Stimulated activated CD8-positive, alpha-beta memory T cell treated with anti-CD3 and anti-CD28 coated beads, Interleukin-15, amount 100 ng/mL, for 1 hour (primary cell): ENCODE results near the gene KRT82.
"Not testable (repeated sequence)": the region's sequence is repeated elsewhere in the genome, so short reads cannot be mapped to it uniquely, and the experiment has no call there.

Source experiments
- DNase-seq: peaks from one replicate; pipeline ENCODE4 v3.0.0-alpha.2; 2020; ENCODE audit warnings: low read depth

The KRT82 gene

DNA sequence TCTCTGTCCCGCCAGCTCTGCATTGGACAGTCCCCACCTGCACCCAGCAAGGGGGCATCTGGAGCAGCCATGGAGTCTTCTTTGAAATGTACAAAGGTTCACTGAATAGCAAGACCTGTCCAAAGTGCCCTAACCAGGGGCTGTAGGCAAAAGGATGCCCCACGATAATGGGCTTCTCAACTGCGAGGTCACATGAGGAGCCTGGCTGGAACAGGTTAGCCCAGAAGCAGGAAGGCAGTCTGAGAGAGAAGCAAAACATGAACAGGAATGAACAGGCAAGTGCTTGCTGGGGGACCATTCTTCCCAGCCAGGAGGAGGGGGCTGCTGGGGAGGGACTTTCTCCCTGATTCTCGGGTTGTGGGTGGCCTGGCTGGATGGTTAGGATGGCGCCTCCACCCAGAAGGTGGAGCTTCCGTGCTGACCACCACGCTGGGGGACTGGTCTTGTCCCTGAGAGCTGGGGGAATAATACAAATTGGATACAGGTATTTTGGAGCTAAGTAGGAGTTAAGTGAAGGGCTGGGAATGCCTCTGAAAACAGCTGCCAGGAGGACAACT is 46.0 kb downstream of the KRT82 start:
- no peak for DNase-seq

DNA sequence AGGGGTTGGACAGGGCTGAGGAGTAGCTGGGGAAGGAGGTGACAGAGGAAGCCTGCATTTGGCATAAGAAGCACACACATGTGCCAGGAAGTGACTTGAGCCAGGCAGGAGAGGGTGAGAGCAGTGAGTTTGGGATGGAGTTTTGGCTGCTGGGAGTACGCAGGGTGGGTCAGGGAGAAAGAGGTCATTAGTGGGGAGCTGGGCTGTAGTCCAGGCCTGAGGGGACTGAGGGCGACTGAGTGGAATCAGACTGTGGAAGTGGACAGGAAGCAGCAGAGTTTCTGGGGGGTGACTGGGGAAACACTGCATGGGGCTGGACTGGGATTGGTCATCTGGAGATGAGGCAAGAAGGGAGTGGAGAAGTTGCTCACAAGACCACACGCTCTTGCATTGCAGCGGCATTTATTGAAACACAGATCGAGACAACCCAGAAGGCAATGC is 46.5 kb downstream of the KRT82 start:
- no peak for DNase-seq

DNA sequence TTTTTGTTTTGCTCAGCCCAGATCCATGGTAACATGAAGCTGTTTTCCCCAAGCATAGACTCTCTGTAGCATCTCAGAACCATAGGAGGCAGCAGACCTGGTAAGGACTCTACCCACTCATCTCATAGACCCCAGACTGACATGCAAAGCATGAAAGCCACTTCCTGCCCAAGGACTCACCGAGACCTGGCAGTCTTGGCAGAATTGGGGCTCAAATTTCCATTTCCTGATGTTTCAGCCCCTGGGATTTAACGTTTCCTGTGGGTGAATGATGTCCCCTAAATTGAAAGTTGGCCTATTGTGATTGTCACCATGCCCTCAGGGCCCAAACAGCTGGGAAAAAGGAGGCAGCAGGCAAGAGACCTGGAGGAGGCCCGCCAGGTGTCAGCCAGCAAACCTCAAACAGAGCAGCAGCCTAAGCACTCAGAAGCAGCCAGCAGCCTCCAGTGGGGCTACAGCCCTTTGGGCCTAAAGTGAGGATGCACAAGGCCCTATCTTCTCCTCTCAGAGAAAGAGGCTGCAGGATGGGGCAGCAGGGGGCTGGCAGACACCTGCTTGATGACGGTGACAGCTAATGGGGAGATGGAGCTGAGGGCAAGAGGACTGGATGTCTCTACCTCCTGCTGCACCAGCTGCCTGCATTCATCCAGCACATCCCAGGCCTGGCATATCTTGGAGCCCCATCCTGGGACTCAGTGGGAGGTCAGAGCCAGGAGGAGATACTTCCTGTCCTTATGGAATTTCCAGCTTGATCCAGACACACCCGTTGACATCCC is 47.4 kb downstream of the KRT82 start:
- DNase-seq = no peak

DNA sequence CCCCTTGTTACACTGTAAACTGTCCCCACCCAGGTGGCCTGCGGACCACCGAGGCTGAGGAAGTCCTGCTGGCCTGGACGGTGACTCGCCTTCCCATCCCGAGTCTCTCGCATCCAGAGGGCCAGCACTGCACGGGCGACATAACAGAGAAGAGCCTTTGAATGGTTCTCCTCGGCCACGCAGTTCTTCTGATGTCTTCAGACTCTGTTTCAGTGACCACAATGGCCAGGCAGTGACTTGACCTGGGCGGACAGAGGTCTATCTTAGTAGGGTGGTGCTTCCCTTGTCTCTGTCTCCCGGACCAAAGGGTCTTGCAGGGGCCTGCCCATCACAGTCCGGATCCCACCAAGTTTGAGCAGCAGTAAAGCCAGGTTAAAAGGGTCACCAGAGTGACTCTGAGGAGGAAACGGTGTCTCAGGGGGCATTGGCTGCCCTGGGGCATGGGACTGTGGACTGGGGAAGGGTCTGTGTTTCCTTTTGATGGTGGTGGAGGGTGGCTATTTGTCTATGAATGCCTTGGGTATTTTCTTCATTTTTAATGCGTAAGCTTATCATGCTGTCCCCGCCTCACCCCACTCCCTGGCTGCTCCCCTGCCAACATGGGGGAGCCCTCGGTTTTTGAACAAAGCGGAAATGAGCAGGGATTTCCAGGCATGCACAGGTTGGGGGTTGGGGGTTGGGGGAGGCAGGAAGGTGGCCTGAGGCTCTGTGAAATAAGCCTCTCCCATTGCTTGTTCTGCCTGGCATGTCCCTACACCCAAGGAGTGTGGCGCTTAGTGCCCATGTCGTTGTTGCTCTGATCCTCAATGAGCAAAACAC is 49.2 kb downstream of the KRT82 start:
- no peak for DNase-seq

DNA sequence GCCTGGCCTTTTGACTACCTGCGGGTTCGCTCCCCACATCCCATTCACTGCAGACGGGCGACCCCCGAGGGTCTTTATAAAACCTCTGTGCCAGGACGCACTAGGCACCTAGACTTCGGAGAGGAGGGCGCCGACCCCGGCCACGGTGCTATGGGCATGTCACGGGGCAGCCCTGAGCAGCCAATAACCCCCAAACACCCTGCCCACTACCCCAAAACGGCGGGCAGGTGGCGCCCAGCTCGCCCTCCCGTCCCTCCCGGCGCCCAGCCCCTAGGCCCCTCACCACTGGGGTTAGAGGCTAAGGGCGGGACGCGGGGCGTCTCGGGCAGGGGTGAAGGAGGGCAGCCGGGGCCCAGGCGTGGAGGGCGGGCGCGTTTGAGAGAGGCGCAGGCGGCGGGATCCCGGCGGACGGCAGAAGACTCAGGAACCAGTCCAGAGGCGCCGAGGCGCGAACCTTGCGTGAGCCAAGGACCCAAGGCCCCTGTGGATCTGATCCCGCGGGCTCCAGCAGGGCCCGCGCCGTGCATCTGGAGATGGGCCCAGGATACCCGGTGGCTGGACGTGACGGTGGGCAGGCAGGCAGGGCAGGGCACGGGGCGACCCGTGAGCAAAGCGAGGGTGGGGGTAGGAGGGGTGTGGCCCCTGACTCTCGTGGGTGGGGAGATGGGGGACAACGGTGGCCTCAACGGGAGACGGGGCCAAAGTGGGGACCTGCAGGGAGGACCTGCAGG is 49.9 kb downstream of the KRT82 start:
- no peak for DNase-seq

DNA sequence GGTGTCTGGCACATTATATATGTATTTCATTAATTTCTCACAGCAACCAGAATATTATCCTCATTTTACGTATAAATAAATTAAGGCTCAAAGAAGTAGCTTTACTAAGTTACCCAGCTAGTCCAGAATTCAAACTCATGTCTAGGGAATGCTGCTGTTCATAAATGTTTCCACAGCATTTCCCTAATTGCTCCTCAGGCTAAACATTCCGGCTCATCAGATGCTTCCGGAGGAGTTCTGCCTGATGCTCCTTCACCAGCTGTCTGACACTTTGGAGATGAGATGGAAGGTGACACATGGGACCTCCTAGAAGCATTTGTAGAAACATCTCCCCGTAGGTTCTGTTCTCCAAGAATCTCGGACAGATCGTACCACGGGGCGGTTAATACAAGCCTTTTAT is 51.0 kb downstream of the KRT82 start:
- no peak for DNase-seq

DNA sequence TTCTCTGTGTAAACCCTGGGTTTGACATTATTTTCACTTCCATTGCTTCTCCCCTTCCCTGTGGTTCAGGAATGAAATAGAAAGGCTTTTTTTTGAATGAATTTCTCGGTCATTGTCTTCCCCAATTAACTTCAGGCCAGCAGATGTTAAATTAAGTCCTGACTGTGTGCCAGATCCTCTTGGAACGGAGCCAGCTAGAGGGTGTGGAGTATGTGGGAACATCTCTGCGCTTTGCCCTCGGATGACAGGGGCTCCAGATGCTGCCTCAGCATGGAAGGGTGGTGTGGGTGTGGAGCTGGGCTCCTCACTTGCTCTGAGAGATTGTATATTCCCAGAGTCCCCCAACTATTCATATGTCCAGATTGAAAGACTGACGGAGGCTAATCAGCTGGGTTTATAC is 51.9 kb downstream of the KRT82 start:
- no peak for DNase-seq

DNA sequence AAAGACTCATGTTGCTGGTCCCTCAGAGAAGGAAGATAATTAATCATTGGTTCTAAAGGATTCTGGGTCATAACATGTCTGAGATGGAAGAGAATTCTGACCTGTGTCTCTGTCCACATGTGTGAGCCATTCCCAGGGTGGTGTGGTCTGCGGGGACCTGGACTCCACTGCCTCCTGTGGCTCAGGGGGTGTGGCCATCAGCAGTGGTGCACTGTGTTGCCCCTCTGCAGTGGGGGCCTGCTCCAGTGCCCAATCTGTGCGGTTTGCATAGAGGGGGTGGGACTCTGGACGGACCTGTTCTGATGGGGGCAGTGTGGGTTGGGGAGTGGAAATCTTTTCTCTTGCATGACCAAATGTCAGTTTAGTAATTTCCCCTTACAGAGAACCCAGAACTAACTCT is 52.4 kb downstream of the KRT82 start:
- DNase-seq = no peak

DNA sequence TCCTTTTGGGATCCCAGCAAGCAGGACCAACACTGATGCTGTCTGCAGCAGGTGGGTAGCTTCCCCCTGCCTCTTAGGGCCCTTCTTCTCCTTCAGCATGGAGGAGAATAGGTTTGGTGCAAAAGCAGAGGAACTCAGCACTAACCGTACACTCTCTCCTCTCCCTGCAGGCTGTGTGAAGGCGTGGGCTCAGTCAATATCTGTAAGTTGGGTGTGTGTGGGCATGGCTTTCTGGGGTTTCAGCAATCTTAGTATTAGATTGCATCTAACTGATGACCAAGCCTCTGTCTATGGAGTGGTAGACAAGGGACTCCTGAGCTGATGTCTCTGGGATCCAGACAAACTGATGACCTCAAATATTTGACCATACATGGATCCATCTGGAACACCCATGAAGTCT is 53.2 kb downstream of the KRT82 start:
- no peak for DNase-seq

DNA sequence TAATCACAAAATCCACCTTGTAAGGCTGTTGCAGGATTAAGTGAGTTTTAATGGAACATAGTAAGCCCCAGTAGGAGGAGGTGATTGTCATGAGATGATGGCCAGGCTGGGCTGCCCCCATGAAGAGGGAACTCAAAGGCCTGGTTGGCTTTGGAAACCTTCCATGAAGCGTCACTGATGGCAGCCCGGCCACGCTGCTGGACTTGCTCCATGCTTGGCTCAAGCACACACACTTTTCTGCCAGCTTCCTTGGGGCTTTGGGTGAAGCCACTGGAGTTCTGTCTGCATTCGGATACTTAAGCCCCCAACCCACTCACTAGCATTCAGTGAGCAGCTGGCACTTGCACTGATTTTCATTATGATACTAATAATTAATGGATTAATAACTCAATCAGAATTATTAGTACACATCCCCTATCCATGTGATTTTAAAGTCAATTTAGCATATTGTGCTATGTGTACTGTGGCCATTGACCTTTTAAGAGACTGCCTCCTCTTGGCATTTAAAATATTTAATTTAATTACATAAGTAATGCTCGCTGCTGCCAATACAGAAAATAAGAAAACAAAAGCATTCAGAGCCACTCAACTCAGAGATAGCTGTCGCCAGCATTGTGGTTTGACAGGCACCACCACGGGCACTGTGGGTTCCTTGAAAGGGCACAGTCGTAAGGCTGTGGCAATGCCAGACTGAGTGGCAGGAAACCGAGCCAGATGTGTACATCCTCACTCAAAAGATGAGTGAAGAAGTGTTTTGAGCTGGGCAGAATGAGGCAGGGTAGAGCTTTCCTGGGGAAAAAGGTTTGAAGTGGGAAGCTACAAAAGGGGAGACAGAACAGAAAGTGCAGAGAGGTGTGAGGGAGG is 54.7 kb downstream of the KRT82 start:
- peak; percentile 15 for DNase-seq

DNA sequence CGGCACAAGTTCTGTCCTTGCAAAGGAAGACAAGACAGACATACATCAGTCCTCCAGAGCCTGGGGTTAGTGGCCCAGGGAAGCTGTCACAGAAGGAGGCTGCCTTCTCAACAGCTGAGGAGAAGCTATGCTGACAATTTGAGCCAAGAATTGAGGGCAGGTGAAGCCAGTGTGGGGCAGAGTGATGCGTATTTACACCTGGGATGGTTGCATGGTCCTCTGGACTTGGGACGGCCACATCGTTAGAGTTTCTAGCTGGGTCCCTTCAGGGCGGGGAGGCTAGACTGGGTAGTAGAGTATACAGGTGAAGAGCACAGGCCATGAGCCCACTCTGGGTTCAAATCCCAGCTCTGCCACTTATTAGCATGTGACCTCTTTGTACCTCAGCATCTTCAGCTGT is 55.3 kb downstream of the KRT82 start:
- no peak for DNase-seq

DNA sequence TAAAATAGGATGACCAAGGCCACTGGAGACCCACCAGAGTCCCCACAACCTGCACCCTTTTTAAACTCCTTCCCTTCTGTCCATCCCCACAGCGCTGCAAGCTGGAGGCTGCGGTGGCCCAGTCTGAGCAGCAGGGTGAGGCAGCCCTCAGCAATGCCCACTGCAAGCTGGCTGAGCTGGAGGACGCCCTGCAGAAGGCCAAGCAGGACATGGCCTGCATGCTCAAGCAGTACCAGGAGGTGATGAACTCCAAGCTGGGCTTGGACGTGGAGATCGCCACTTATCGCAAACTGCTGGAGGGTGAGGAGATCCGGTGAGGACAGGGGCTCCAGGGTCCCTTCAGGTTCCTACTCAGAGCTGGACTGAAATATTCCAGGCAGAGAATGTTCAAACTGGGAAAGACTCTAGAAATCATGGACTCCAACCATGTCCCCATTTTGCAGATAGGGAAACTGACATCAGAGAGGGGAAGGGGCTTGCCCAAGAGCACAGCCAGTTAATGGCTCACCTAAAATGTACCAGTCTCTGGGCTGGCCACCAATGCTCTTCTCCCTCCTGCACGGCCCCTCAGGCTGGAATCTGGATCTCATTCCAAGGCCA is 56.0 kb downstream of the KRT82 start:
- no peak for DNase-seq

DNA sequence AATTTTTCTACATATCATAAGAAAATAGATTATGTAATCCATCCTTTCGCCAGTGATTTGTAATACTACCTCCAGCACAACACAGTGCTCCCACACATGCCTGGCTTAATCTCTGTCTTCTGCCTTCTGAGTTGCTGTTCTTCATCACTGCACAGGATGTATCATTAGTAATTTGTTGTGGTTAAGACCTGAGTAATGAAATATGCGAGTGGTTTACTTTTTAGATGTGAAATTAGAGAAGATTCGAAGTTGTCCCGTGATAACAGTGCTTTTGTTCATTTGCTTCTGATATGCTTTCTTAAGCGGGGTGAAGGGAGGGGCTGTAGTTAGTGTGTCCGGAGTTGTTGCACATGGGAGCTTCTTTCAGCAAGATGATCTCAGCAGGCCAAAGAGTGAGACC is 56.9 kb downstream of the KRT82 start:
- no peak for DNase-seq

DNA sequence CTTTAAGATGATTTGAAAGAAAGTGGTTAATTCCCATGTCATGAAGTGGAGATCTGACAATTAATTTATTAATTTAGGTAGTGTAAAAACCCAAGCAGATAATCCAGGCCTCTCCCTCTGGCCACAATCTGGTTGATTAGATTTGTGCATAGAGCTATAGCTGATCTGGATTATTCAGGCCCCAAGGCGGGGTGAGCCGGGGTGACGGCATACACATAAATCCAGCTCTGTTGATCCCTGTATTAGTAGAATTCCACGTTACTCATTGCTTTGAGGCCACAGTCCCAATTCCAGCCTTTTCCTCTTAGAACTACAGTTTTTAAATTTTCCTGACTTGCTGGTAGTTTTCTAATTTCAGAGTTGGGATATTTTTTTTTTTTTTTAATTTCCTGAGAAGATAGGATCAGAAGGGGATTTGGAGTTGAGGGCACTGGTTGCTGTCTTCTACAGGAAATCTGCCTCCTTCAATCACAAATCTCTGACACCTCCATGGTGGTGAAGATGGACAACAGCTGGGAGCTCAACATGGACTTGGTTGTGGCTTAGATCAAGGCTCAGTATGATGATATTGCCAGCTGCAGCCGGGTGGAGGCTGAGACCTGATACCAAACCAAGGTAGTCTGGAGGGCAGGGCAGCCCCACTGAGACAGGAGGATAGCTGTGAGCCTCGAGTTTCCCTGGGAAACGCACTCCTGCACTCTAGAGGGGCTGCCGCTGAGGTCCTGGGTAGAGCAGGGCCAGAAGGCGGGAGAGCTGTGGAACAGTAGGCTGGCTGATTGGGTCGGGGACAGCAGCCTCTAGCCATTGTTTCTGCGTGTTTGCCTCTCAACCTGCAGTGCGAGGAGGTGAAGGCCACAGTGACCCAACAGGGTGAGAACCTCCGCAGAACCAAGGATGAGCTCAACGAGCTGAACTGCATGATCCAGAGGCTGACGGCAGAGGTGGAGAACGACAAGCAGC is 58.3 kb downstream of the KRT82 start:
- no peak for DNase-seq

DNA sequence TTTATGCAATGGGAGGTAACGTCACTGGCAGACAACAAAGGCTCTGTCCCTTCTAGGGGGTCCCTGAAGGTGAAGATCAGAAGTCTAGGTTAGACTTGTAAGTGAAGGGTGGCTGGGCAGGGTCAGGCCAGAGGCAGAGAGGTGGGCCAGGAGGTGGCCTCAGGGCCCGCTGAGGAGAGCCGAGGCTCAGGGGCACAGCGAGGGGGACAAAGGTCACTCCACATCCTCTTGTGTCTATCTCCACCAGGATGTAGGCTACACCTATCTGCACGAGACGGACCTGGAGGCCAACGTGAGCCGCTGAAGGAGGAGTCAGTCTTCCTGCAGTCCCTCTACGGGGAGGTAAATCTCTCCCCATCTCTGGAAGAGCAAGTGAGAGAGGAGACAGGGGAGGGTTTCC is 59.1 kb downstream of the KRT82 start:
- DNase-seq = no peak

DNA sequence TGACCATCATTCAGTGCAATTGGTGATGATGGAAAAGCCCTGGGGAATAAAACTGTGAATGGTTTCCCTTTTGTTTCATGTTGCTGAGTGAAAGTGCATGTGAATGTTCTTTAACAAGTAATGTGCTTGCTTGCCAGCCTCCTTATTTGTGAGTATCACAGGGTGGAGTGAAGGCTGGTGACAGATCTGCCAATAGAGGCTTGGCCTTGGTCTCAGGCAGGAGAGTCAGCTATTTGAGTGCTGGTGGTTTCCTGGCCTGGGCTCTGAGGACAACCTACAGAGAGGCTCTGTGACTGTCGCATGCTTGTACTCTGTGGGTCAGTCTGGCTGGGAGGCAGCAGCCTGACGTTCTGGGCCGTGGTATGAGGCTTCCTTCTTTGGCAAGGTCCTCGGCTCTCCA is 59.5 kb downstream of the KRT82 start:
- no peak for DNase-seq

DNA sequence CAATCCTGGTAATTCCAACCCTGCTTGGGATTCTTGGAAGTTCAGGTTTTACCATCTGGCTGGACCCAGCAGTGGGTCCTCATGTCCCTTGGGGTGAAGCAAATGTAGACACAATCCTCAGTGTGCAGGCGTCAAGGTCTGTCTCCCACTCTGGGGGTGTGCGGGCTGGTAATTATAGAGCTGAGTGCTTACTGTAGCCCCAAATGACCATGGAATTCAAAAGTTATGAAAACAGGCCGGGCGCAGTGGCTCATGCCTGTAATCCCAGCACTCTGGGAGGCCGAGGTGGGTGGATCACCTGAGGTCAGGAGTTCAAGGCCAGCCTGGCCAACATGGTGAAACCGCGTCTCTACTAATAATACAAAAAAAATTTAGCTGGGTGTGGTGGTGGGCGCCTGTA is 61.1 kb downstream of the KRT82 start:
- DNase-seq = not testable (repeated sequence)

DNA sequence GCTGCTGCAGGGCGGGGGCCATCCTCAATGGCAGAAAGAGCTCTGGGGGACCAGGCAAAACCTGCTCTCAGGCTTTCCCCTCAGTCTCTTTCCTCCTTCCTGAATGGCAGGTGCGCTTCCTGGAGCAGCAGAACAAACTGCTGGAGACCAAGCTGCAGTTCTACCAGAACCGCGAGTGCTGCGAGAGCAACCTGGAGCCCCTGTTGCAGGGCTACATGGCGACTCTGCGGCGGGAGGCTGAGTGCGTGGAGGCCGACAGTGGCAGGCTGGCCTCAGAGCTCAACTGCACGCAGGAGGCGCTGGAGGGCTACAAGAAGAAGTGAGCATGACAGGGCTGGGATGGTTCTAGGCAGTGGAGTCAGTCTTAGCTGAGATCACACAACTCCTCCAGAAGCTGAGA is 62.0 kb downstream of the KRT82 start:
- DNase-seq = no peak
